OCI-LY3 (cell line): ENCODE measurements around the gene CD151.

Experiments used
- H2AFZ ChIP-seq: fragments of 200-600, 300-600 bp; shearing (Covaris generic); 2 replicates; pipeline ENCODE4 v1.6.0; 2014; ENCODE audit warnings: antibody characterized with exemption, low read depth, low read length
- H3K27ac ChIP-seq: fragments of 200-600, 300-600 bp; sonication (generic); 2 replicates; pipeline ENCODE4 v1.5.1; 2014; ENCODE audit warnings: mild to moderate bottlenecking, low read length, moderate library complexity, mixed read lengths
- H3K27me3 ChIP-seq: fragments of 200-600, 300-600 bp; sonication (generic); 2 replicates; pipeline ENCODE4 v1.6.1; 2014; ENCODE audit warnings: low read depth, low read length, mixed read lengths
- H3K36me3 ChIP-seq: fragments of 200-600, 300-600 bp; sonication (generic); replicated peaks from 2 replicates; pipeline ENCODE3; 2014; ENCODE audit warnings: low read depth, low read length, mixed read lengths
- H3K4me1 ChIP-seq: fragments of 300-600, 200-600 bp; sonication (generic); 2 replicates; pipeline ENCODE4 v1.6.1; 2014; ENCODE audit warnings: low read length, mixed read lengths
- H3K4me2 ChIP-seq: fragments of 200-600, 300-600 bp; sonication (generic); 2 replicates; pipeline ENCODE4 v1.6.1; 2014; ENCODE audit warnings: low read length, mixed read lengths
- H3K4me3 ChIP-seq: fragments of 300-600, 200-600 bp; sonication (generic); 2 replicates; pipeline ENCODE4 v1.5.1; 2014; ENCODE audit warnings: antibody characterized with exemption, mild to moderate bottlenecking, low read length, moderate library complexity
- H3K79me2 ChIP-seq: fragments of 300-600, 200-600 bp; shearing (Covaris generic); 2 replicates; pipeline ENCODE4 v1.6.1; 2014; ENCODE audit warnings: mild to moderate bottlenecking, low read length, mixed read lengths
- H3K9ac ChIP-seq: fragments of 300-600, 200-600 bp; shearing (Covaris generic); 2 replicates; pipeline ENCODE4 v1.6.0; 2014; ENCODE audit warnings: mild to moderate bottlenecking, low read length, moderate library complexity
- H3K9me3 ChIP-seq: fragments of 200-600, 300-600 bp; shearing (Covaris generic); 2 replicates; pipeline ENCODE4 v1.6.1; 2014; ENCODE audit warnings: low read length, mixed read lengths; ENCODE audit not compliant: insufficient read depth
- H4K20me1 ChIP-seq: fragments of 200-600, 300-600 bp; sonication (generic); 2 replicates; pipeline ENCODE4 v1.6.1; 2016; ENCODE audit warnings: low read length, mixed read lengths; ENCODE audit not compliant: insufficient read depth
- EZH2phosphoT487 ChIP-seq: fragments of 200-600 bp; shearing (Covaris generic); IDR thresholded peaks from 2 replicates; pipeline ENCODE4 v1.6.1; 2018; ENCODE audit warnings: antibody characterized with exemption, mixed run types, low read depth
- TF ChIP-seq, protein P1 (sequence below): fragments of 200-600, 300-600 bp; sonication (generic); IDR thresholded peaks from 2 replicates; pipeline ENCODE4 v1.5.1; 2014; ENCODE audit warnings: antibody characterized with exemption, low read length, low read depth

Gene CD151

GRCh38 chr11:836700-837099 is 3.9 kb downstream of the CD151 start:
- Histone ChIP-seq H3K27me3 (no peaks in the 10 kb centered on the region), H3K9ac (no peak overlapping the region), H3K27ac (no peak overlapping the region), H3K79me2 (peaks cover 27% of the 10 kb centered on the region), H2AFZ (no peak overlapping the region), H3K4me2 (no peak overlapping the region), H3K4me1 (peaks cover 21% of the 10 kb centered on the region), H3K36me3 (peaks cover 13% of the 10 kb centered on the region), H3K4me3 (no peak overlapping the region), H4K20me1 (peaks cover 19% of the 10 kb centered on the region), H3K9me3 (no peaks in the 10 kb centered on the region)
- TF ChIP-seq, protein P1, sequence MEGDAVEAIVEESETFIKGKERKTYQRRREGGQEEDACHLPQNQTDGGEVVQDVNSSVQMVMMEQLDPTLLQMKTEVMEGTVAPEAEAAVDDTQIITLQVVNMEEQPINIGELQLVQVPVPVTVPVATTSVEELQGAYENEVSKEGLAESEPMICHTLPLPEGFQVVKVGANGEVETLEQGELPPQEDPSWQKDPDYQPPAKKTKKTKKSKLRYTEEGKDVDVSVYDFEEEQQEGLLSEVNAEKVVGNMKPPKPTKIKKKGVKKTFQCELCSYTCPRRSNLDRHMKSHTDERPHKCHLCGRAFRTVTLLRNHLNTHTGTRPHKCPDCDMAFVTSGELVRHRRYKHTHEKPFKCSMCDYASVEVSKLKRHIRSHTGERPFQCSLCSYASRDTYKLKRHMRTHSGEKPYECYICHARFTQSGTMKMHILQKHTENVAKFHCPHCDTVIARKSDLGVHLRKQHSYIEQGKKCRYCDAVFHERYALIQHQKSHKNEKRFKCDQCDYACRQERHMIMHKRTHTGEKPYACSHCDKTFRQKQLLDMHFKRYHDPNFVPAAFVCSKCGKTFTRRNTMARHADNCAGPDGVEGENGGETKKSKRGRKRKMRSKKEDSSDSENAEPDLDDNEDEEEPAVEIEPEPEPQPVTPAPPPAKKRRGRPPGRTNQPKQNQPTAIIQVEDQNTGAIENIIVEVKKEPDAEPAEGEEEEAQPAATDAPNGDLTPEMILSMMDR: no peak
- no peak for TF ChIP-seq EZH2phosphoT487

DNA sequence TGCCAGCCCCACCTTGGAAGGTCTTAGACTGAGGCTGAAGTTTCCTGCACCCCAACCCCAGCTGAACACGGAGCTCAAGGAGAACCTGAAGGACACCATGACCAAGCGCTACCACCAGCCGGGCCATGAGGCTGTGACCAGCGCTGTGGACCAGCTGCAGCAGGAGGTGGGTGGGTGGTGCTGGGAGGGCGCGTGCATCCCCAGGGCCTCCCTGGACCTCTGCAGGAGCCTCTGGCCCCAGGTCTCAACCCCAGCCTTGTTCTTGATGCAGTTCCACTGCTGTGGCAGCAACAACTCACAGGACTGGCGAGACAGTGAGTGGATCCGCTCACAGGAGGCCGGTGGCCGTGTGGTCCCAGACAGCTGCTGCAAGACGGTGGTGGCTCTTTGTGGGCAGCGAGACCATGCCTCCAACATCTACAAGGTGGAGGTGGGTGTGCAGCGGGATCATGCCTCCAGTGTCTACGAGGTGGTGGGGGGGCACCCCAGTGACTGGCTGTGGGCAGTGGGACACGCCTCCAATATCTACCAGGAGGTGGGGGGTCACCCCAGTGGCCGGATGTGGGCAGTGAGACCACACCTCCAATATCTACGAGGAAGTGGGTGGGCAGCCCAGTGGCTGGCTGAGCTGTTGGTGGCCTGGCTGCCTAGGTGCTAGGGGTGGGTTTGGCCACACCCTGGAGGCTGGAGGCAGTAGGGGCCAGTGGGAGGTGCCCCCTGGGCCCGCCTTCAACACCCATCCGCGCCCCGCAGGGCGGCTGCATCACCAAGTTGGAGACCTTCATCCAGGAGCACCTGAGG is 4.6 kb downstream of the CD151 start:
- Histone ChIP-seq H3K9me3 (no peaks in the 10 kb centered on the region), H2AFZ (no peak overlapping the region), H3K9ac (no peak overlapping the region), H3K27me3 (no peaks in the 10 kb centered on the region), H3K4me1 (peaks cover 14% of the 10 kb centered on the region), H3K79me2 (peaks cover 33% of the 10 kb centered on the region), H3K4me3 (no peak overlapping the region), H3K27ac (no peak overlapping the region), H3K36me3 (peaks cover 13% of the 10 kb centered on the region), H3K4me2 (no peak overlapping the region), H4K20me1 (peaks cover 19% of the 10 kb centered on the region)
- TF ChIP-seq, protein P1: no peak
- TF ChIP-seq EZH2phosphoT487: no peak

GRCh38 chr11:837990-838307 is 5.2 kb downstream of the CD151 start:
- H3K4me3 ChIP-seq: no peak overlapping the region
- no peak overlapping the region for H2AFZ ChIP-seq
- H3K4me2 ChIP-seq: no peak overlapping the region
- H3K27ac ChIP-seq: no peak overlapping the region
- peaks cover 33% of the 10 kb centered on the region for H3K79me2 ChIP-seq
- H3K4me1 ChIP-seq: peaks cover 14% of the 10 kb centered on the region
- no peaks in the 10 kb centered on the region for H3K27me3 ChIP-seq
- H3K9ac ChIP-seq: no peak overlapping the region
- peaks cover 19% of the 10 kb centered on the region for H4K20me1 ChIP-seq
- H3K9me3 ChIP-seq: no peaks in the 10 kb centered on the region
- TF ChIP-seq, protein P1: no peak
- TF ChIP-seq EZH2phosphoT487: no peak
- H3K36me3 ChIP-seq: peaks cover 13% of the 10 kb centered on the region

DNA sequence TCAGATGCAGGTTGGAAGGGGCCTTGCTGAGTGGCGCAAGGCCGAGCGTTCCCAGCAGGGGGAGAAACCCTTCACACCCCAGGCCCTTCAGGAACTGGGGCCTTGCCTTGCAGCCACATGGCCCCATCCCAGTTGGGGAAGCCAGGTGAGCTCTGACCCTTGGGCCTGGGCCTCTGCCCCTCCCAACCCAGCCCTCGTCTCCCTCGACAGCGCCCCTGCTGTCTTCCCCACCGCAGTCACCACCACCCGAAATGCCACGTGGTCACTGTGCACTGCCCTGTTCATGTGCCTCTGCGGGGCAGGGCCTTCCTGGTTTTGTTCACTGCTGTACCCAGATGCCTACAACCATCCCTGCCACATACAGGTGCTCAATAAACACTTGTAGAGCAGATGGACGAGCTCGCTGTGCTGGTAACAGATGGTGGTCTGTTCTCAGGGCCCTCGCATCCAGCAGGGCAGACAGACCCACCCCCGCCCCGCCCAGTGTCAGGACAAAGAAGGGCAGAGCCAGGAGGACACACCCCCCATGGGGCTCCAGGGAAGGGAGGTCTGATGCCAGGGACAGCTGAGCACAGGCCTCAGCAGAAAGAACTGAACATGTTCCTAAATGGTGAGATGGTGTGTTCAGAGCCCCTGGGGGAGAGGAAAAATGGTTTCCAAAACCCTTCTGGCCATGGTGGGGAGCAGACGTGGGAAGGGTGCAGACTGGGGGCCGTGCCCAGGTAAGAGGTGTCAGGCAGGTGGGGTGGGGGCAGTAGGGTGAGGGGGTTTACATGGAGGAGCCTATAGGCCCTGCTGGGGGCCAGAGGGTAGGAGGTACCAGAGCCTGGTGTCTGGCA is 5.9 kb downstream of the CD151 start:
- Histone ChIP-seq H3K36me3 (peaks cover 13% of the 10 kb centered on the region), H3K27ac (no peak overlapping the region), H2AFZ (no peak overlapping the region), H3K4me2 (no peak overlapping the region), H3K79me2 (peaks cover 28% of the 10 kb centered on the region), H3K4me1 (peaks cover 14% of the 10 kb centered on the region), H3K27me3 (no peaks in the 10 kb centered on the region), H4K20me1 (peaks cover 19% of the 10 kb centered on the region), H3K4me3 (no peak overlapping the region), H3K9ac (no peak overlapping the region), H3K9me3 (no peaks in the 10 kb centered on the region)
- no peak for TF ChIP-seq EZH2phosphoT487
